Measurements from ENCODE around the gene ICAM5. TPM values are rescaled to one million over a fixed set of nuclear protein-coding genes. Genes with fewer than 3 reads are reported as not detected.

The ICAM5 gene
- total RNA-seq, 1 experiment from 2014 or later: 53.9 TPM

GRCh38 chr19:10318807-10319682 lies 29.3 kb downstream of the ICAM5 start:
- H3K79me2 ChIP-seq (ENCODE audit: insufficient read depth, low read length): 0 out of 2 replicates have a peak, but pooled peaks cover 4% of the 10 kb centered on the region
- no peak overlapping the region for H2AFZ ChIP-seq (ENCODE audit: low read depth, low read length, poor library complexity, severe bottlenecking)
- H3K27me3 ChIP-seq (ENCODE audit: insufficient read depth, low read length): no peaks in the 10 kb centered on the region
- H3K27ac ChIP-seq (ENCODE audit: low read depth, low read length): no peak overlapping the region; the same call in 1 of the 2 replicates
- BruUV-seq (replicated peaks): no TSS peak
- DNase-seq (ENCODE audit: low read depth, low spot score): no peak
- TF ChIP-seq YY1 (IDR thresholded peaks at IDR 0.05; ENCODE audit: extremely low read depth, insufficient replicate concordance, low read depth, low read length) (no peak), TCF7L2 (IDR thresholded peaks at IDR 0.05; ENCODE audit: borderline replicate concordance, extremely low read depth, insufficient read depth, insufficient read length) (no peak), EZH2 (IDR thresholded peaks at IDR 0.05) (no peak), SRF (IDR thresholded peaks at IDR 0.05; ENCODE audit: low read depth) (no peak), ELF1 (IDR thresholded peaks at IDR 0.05; ENCODE audit: borderline replicate concordance, low read depth) (no peak), CBX3 (IDR thresholded peaks at IDR 0.05; ENCODE audit: low read depth) (no peak), EGR1 (IDR thresholded peaks at IDR 0.05; ENCODE audit: low read depth) (no peak), FOSL1 (IDR thresholded peaks at IDR 0.05; ENCODE audit: low read depth) (no peak), SP1 (IDR thresholded peaks at IDR 0.05; ENCODE audit: low read depth) (no peak), ZFX (IDR thresholded peaks at IDR 0.05) (no peak), EZH2phosphoT487 (IDR thresholded peaks at IDR 0.05; ENCODE audit: borderline replicate concordance) (no peak), JUND (IDR thresholded peaks at IDR 0.05) (no peak), ZBTB33 (IDR thresholded peaks at IDR 0.05; ENCODE audit: extremely low read depth, insufficient replicate concordance, low read length) (no peak), RAD21 (IDR thresholded peaks at IDR 0.05; ENCODE audit: low read depth) (no peak)
- TF ChIP-seq, protein P1, sequence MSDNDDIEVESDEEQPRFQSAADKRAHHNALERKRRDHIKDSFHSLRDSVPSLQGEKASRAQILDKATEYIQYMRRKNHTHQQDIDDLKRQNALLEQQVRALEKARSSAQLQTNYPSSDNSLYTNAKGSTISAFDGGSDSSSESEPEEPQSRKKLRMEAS (IDR thresholded peaks at IDR 0.05): no peak
- TF ChIP-seq, protein P2, sequence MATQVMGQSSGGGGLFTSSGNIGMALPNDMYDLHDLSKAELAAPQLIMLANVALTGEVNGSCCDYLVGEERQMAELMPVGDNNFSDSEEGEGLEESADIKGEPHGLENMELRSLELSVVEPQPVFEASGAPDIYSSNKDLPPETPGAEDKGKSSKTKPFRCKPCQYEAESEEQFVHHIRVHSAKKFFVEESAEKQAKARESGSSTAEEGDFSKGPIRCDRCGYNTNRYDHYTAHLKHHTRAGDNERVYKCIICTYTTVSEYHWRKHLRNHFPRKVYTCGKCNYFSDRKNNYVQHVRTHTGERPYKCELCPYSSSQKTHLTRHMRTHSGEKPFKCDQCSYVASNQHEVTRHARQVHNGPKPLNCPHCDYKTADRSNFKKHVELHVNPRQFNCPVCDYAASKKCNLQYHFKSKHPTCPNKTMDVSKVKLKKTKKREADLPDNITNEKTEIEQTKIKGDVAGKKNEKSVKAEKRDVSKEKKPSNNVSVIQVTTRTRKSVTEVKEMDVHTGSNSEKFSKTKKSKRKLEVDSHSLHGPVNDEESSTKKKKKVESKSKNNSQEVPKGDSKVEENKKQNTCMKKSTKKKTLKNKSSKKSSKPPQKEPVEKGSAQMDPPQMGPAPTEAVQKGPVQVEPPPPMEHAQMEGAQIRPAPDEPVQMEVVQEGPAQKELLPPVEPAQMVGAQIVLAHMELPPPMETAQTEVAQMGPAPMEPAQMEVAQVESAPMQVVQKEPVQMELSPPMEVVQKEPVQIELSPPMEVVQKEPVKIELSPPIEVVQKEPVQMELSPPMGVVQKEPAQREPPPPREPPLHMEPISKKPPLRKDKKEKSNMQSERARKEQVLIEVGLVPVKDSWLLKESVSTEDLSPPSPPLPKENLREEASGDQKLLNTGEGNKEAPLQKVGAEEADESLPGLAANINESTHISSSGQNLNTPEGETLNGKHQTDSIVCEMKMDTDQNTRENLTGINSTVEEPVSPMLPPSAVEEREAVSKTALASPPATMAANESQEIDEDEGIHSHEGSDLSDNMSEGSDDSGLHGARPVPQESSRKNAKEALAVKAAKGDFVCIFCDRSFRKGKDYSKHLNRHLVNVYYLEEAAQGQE (IDR thresholded peaks at IDR 0.05; ENCODE audit: low read depth): no peak
- peaks cover 4 to 21% of the 10 kb centered on the region in 2 experiments; a peak in 3 of 4 replicates for H3K4me1 ChIP-seq (ENCODE audit: control insufficient read depth in 1 of 2, insufficient read depth in 2 of 2, low read length in 2 of 2)
- no peaks in the 10 kb centered on the region for H3K9me3 ChIP-seq (ENCODE audit: control insufficient read depth in 1 of 2, insufficient read depth in 1 of 2, low read depth in 1 of 2, low read length in 2 of 2)
- ChIA-PET POLR2A (interaction anchor here (1.2 kb wide), 1 partner anchor 30 kb away, joined by 3 read pairs; no protein-coding TSS in a partner anchor), CTCF (no interaction called here), RAD21 (ENCODE audit: low non-redundant PET in 1 of 2, low total read pairs in 2 of 2, uncharacterized antibody in 2 of 2, unreplicated experiment in 2 of 2) (no interaction called here)
- peaks cover 13 to 28% of the 10 kb centered on the region in 2 experiments; a peak in 3 of 4 replicates for H3K36me3 ChIP-seq (ENCODE audit: control insufficient read depth in 1 of 2, insufficient read depth in 2 of 2, low read length in 2 of 2)
- no peak overlapping the region for H3K9ac ChIP-seq (ENCODE audit: low read length)
- no peak overlapping the region for H3K4me3 ChIP-seq (replicated peaks in 1 of 2; ENCODE audit: low read depth in 1 of 2, low read length in 2 of 2)
- H4K20me1 ChIP-seq (ENCODE audit: insufficient read depth): no peaks in the 10 kb centered on the region
- no peak overlapping the region for H3K4me2 ChIP-seq (ENCODE audit: low read length)
- intact Hi-C loops (cut with micrococcal nuclease): no loop called here
- no peaks in the 10 kb centered on the region for H3K9me2 ChIP-seq (ENCODE audit: insufficient read depth)
- ATAC-seq: no peak

Measured in HCT116 (cell line).